ENCODE measurements around the gene PDZRN3.

DNA sequence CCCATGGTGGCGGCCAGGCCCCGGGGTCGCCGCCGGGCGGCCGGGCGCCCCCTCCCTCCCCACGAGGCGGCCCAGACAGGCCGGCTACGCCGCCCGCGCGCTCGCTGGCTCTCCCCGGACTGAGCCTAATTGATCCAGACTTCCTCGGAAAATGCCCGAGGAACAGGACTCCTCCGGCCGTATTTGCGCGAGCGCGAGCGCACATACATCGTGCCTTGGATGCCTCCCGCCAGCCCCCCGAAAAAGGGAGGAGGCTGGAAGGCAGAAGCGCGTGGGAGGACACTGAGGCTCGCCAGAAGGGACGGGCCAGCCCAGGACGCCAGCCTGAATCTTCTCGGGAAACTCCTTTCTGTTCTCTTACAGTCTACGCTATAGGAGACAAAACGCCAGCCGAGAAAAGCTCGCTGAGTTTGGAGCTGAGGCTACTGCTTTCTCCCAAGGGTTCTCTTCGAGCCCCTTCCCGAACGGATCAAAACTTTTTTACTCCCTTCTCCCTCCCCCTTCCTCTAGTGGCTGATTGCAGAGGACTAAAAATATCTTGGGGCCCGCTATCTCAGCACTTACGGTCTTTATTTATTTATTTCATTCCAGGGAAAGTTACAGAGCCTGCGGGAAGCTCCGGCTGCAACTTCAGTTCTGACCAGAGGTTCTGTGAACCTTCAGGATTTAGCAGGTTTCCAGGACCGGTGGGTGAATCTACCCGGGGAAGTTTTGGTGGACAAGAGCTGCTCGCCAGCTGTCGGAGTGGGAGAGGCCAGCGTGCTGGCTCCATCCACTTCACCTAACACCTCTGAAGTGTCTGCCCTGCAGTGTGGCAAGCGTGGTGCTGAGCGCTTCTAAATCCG lies at the start of gene PDZRN3:
- TF ChIP-seq, protein P1, sequence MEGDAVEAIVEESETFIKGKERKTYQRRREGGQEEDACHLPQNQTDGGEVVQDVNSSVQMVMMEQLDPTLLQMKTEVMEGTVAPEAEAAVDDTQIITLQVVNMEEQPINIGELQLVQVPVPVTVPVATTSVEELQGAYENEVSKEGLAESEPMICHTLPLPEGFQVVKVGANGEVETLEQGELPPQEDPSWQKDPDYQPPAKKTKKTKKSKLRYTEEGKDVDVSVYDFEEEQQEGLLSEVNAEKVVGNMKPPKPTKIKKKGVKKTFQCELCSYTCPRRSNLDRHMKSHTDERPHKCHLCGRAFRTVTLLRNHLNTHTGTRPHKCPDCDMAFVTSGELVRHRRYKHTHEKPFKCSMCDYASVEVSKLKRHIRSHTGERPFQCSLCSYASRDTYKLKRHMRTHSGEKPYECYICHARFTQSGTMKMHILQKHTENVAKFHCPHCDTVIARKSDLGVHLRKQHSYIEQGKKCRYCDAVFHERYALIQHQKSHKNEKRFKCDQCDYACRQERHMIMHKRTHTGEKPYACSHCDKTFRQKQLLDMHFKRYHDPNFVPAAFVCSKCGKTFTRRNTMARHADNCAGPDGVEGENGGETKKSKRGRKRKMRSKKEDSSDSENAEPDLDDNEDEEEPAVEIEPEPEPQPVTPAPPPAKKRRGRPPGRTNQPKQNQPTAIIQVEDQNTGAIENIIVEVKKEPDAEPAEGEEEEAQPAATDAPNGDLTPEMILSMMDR (IDR thresholded peaks at IDR 0.05): no peak
- TF ChIP-seq EZH2 (IDR thresholded peaks at IDR 0.05) (no peak), EZH2phosphoT487 (IDR thresholded peaks at IDR 0.05) (no peak)
